OCI-LY3 (cell line): ENCODE data around the gene LPCAT2.
"Not testable (repeated sequence)": the region's sequence is repeated elsewhere in the genome, so short reads cannot be mapped to it uniquely, and the experiment has no call there.

Source experiments
- H2AFZ ChIP-seq: fragments of 200-600, 300-600 bp; shearing (Covaris generic); 2 replicates; pipeline ENCODE4 v1.6.0; 2014; ENCODE audit warnings: antibody characterized with exemption, low read depth, low read length
- H3K27ac ChIP-seq: fragments of 200-600, 300-600 bp; sonication (generic); 2 replicates; pipeline ENCODE4 v1.5.1; 2014; ENCODE audit warnings: mild to moderate bottlenecking, low read length, moderate library complexity, mixed read lengths
- H3K27me3 ChIP-seq: fragments of 200-600, 300-600 bp; sonication (generic); 2 replicates; pipeline ENCODE4 v1.6.1; 2014; ENCODE audit warnings: low read depth, low read length, mixed read lengths
- H3K36me3 ChIP-seq: fragments of 200-600, 300-600 bp; sonication (generic); replicated peaks from 2 replicates; pipeline ENCODE3; 2014; ENCODE audit warnings: low read depth, low read length, mixed read lengths
- H3K4me1 ChIP-seq: fragments of 300-600, 200-600 bp; sonication (generic); 2 replicates; pipeline ENCODE4 v1.6.1; 2014; ENCODE audit warnings: low read length, mixed read lengths
- H3K4me2 ChIP-seq: fragments of 200-600, 300-600 bp; sonication (generic); 2 replicates; pipeline ENCODE4 v1.6.1; 2014; ENCODE audit warnings: low read length, mixed read lengths
- H3K4me3 ChIP-seq: fragments of 300-600, 200-600 bp; sonication (generic); 2 replicates; pipeline ENCODE4 v1.5.1; 2014; ENCODE audit warnings: antibody characterized with exemption, mild to moderate bottlenecking, low read length, moderate library complexity
- H3K79me2 ChIP-seq: fragments of 300-600, 200-600 bp; shearing (Covaris generic); 2 replicates; pipeline ENCODE4 v1.6.1; 2014; ENCODE audit warnings: mild to moderate bottlenecking, low read length, mixed read lengths
- H3K9ac ChIP-seq: fragments of 300-600, 200-600 bp; shearing (Covaris generic); 2 replicates; pipeline ENCODE4 v1.6.0; 2014; ENCODE audit warnings: mild to moderate bottlenecking, low read length, moderate library complexity
- H3K9me3 ChIP-seq: fragments of 200-600, 300-600 bp; shearing (Covaris generic); 2 replicates; pipeline ENCODE4 v1.6.1; 2014; ENCODE audit warnings: low read length, mixed read lengths; ENCODE audit not compliant: insufficient read depth
- H4K20me1 ChIP-seq: fragments of 200-600, 300-600 bp; sonication (generic); 2 replicates; pipeline ENCODE4 v1.6.1; 2016; ENCODE audit warnings: low read length, mixed read lengths; ENCODE audit not compliant: insufficient read depth
- EZH2phosphoT487 ChIP-seq: fragments of 200-600 bp; shearing (Covaris generic); IDR thresholded peaks from 2 replicates; pipeline ENCODE4 v1.6.1; 2018; ENCODE audit warnings: antibody characterized with exemption, mixed run types, low read depth
- TF ChIP-seq, protein P1 (sequence below): fragments of 200-600, 300-600 bp; sonication (generic); IDR thresholded peaks from 2 replicates; pipeline ENCODE4 v1.5.1; 2014; ENCODE audit warnings: antibody characterized with exemption, low read length, low read depth

Gene LPCAT2

DNA sequence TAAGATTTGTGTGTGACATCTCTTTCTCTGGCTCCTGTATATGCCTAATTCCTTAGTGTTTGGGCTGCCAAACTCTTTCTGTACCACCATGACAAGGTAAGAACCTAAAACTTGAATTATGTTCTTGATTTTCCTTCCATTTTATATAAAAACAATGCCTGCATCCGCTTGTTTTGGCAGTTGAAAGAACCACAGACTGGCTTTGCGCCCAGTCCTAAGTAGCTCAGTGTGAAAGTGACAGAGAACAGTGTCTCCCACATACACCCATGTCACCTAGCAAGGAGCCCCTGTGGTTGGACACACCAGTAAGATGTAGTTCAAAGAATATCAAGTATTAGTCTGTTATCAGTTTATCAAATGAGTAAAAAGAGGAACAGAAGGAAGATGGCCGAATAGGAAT, 106.2 kb downstream of the LPCAT2 start:
- Histone ChIP-seq H3K79me2 (no peaks in the 10 kb centered on the region), H3K9me3 (no peaks in the 10 kb centered on the region), H3K27me3 (no peaks in the 10 kb centered on the region), H4K20me1 (no peaks in the 10 kb centered on the region), H3K9ac (no peak overlapping the region), H3K27ac (no peak overlapping the region), H3K4me2 (no peak overlapping the region), H3K4me3 (no peak overlapping the region), H3K4me1 (no peaks in the 10 kb centered on the region), H3K36me3 (no peaks in the 10 kb centered on the region), H2AFZ (no peak overlapping the region)
- TF ChIP-seq, protein P1, sequence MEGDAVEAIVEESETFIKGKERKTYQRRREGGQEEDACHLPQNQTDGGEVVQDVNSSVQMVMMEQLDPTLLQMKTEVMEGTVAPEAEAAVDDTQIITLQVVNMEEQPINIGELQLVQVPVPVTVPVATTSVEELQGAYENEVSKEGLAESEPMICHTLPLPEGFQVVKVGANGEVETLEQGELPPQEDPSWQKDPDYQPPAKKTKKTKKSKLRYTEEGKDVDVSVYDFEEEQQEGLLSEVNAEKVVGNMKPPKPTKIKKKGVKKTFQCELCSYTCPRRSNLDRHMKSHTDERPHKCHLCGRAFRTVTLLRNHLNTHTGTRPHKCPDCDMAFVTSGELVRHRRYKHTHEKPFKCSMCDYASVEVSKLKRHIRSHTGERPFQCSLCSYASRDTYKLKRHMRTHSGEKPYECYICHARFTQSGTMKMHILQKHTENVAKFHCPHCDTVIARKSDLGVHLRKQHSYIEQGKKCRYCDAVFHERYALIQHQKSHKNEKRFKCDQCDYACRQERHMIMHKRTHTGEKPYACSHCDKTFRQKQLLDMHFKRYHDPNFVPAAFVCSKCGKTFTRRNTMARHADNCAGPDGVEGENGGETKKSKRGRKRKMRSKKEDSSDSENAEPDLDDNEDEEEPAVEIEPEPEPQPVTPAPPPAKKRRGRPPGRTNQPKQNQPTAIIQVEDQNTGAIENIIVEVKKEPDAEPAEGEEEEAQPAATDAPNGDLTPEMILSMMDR: no peak
- TF ChIP-seq EZH2phosphoT487: no peak

DNA sequence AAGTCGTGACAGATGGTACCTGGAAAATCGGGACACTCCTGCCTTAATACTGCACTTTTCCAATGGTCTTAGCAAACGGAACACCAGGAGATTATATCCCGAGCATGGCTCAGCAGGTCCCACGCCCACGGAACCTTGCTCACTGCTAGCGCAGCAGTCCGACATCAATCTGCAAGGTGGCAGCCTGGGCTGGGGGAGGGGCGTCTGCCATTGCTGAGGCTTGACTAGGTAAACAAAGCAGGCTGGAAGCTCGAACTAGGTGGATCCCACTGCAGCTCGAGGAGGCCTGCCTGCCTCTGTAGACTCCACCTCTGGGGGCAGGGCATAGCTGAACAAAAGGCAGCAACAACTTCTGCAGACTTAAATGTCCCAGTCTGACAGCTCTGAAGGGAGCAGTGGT, 106.8 kb downstream of the LPCAT2 start:
- H3K4me2 ChIP-seq, H2AFZ ChIP-seq, H3K27ac ChIP-seq, H4K20me1 ChIP-seq, H3K9ac ChIP-seq, H3K4me3 ChIP-seq, H3K9me3 ChIP-seq, H3K4me1 ChIP-seq, H3K79me2 ChIP-seq, H3K27me3 ChIP-seq, H3K36me3 ChIP-seq: not testable (repeated sequence)

DNA sequence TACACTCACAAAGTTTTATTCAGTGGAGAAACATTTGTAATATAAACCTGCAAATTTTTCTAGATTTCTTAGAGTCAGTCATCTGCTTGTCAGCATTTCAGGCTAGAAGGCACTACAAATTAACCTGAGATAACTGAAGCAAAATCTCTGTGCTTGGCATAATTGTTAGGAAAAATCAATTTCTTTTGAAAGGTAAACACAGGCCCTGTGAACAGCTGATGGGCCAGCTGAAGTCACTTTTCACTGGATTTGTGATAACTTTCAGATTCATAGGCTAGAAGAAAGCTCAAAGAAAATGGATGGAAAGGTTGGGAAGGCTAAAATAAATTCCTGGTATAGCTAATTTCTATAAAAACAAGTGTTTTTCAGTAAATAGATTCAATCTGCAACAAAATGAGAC, 112.9 kb downstream of the LPCAT2 start:
- no peaks in the 10 kb centered on the region for H3K9me3 ChIP-seq
- no peaks in the 10 kb centered on the region for H3K27me3 ChIP-seq
- H3K4me1 ChIP-seq: no peaks in the 10 kb centered on the region
- H3K4me2 ChIP-seq: no peak overlapping the region
- H3K9ac ChIP-seq: no peak overlapping the region
- no peak overlapping the region for H3K27ac ChIP-seq
- no peaks in the 10 kb centered on the region for H3K36me3 ChIP-seq
- TF ChIP-seq, protein P1: no peak
- H3K4me3 ChIP-seq: no peak overlapping the region
- no peak overlapping the region for H2AFZ ChIP-seq
- no peaks in the 10 kb centered on the region for H3K79me2 ChIP-seq
- no peaks in the 10 kb centered on the region for H4K20me1 ChIP-seq

DNA sequence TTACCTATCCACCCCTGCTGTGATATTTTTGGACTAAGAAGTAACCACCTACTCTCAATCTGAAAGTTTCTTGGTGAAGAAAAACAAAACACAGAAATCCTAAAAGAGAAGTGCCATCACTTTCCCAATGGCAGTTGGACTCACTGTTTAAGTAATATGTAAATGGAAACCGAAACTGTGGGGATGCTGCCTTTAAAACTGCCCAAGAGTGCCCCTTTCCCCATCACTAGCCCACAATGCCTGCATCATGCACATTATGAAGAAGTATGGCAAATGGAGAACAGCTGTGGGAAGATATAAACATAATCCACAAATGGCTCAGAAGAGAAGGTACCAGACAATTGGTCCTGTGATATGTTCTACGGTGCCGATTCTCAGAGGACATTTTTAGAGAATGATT, 113.4 kb downstream of the LPCAT2 start:
- no peak overlapping the region for H2AFZ ChIP-seq

More for the DNA sequence above, 113.4 kb downstream of the LPCAT2 start:
- Histone ChIP-seq H3K4me1 (no peaks in the 10 kb centered on the region), H3K4me3 (no peak overlapping the region), H3K79me2 (no peaks in the 10 kb centered on the region), H3K27me3 (no peaks in the 10 kb centered on the region), H3K36me3 (no peaks in the 10 kb centered on the region), H3K9me3 (no peaks in the 10 kb centered on the region), H4K20me1 (no peaks in the 10 kb centered on the region), H3K4me2 (no peak overlapping the region), H3K27ac (no peak overlapping the region), H3K9ac (no peak overlapping the region)
- TF ChIP-seq EZH2phosphoT487: no peak
- TF ChIP-seq, protein P1: no peak
